ENCODE data around the gene DCTD. TPM values are rescaled to one million over a fixed set of nuclear protein-coding genes. Genes with fewer than 3 reads are reported as not detected.

The DCTD gene
- total and polyA plus RNA-seq, 5 donors from 2014 or later = 57.5 to 104 (median 85.8) TPM

- no peak for ATAC-seq (ENCODE audit: low read depth in 2 of 2)
Observed at GRCh38 chr4:182937268-182938204, 20.4 kb upstream of the DCTD start.

GRCh38 chr4:182932651-182933050, 15.5 kb upstream of the DCTD start:
- no peak overlapping the region for H3K27ac ChIP-seq (ENCODE audit: insufficient read depth, low read length, poor library complexity, severe bottlenecking)
- H3K36me3 ChIP-seq (ENCODE audit: control insufficient read depth, insufficient read depth, low read length) = no peaks in the 10 kb centered on the region
- Mint-ChIP-seq H3K4me1 (peaks cover 0 to 3% (median 0%) of the 10 kb centered on the region in 4 donors), H3K27me3 (peaks cover 17% of the 10 kb centered on the region), H3K27ac (no peak overlapping the region), H3K9me3 (no peaks in the 10 kb centered on the region), H3K36me3 (no peaks in the 10 kb centered on the region), H3K4me3 (no peak overlapping the region)
- DNase-seq = no peak
- H3K27me3 ChIP-seq (ENCODE audit: control insufficient read depth, insufficient read depth, low read length) = peaks cover 9% of the 10 kb centered on the region
- no peak overlapping the region for H3K4me3 ChIP-seq (ENCODE audit: low read depth, low read length)
- no peaks in the 10 kb centered on the region for H3K9me3 ChIP-seq (ENCODE audit: control insufficient read depth in 2 of 2, low read length in 2 of 2)
- no peak for ATAC-seq (ENCODE audit: low read depth in 2 of 2)
- no peaks in the 10 kb centered on the region for H3K4me1 ChIP-seq (ENCODE audit: control insufficient read depth, insufficient read depth, low read length, poor library complexity, severe bottlenecking)

More at GRCh38 chr4:182937268-182938204, 20.4 kb upstream of the DCTD start:
- Mint-ChIP-seq H3K36me3 (no peaks in the 10 kb centered on the region), H3K9me3 (peaks cover 0 to 2% (median 0%) of the 10 kb centered on the region in 7 donors), H3K4me3 (no peak overlapping the region), H3K4me1 (peaks cover 0 to 8% (median 2%) of the 10 kb centered on the region in 4 donors), H3K27me3 (peaks cover 10% of the 10 kb centered on the region), H3K27ac (peak overlapping the region in 2 of 3 donors; percentile 31 to 40)
- Histone ChIP-seq H3K9me3 (ENCODE audit: control insufficient read depth in 2 of 2, low read length in 2 of 2) (no peaks in the 10 kb centered on the region), H3K27ac (ENCODE audit: insufficient read depth, low read length, poor library complexity, severe bottlenecking) (no peak overlapping the region), H3K4me3 (ENCODE audit: low read depth, low read length) (no peak overlapping the region), H3K4me1 (ENCODE audit: control insufficient read depth, insufficient read depth, low read length, poor library complexity, severe bottlenecking) (no peaks in the 10 kb centered on the region), H3K36me3 (ENCODE audit: control insufficient read depth, insufficient read depth, low read length) (no peaks in the 10 kb centered on the region), H3K27me3 (ENCODE audit: control insufficient read depth, insufficient read depth, low read length) (peaks cover 9% of the 10 kb centered on the region)
- no peak for DNase-seq

- no peaks in the 10 kb centered on the region for H3K36me3 ChIP-seq (ENCODE audit: control insufficient read depth, insufficient read depth, low read length)
- no peak for DNase-seq
- Mint-ChIP-seq H3K27ac (no peak overlapping the region), H3K4me3 (no peak overlapping the region), H3K27me3 (peaks cover 18% of the 10 kb centered on the region), H3K4me1 (no peaks in the 10 kb centered on the region), H3K36me3 (no peaks in the 10 kb centered on the region), H3K9me3 (no peaks in the 10 kb centered on the region)
- peaks cover 9% of the 10 kb centered on the region for H3K27me3 ChIP-seq (ENCODE audit: control insufficient read depth, insufficient read depth, low read length)
- no peak overlapping the region for H3K4me3 ChIP-seq (ENCODE audit: low read depth, low read length)
- no peak overlapping the region for H3K27ac ChIP-seq (ENCODE audit: insufficient read depth, low read length, poor library complexity, severe bottlenecking)
- H3K9me3 ChIP-seq (ENCODE audit: control insufficient read depth in 2 of 2, low read length in 2 of 2) = no peaks in the 10 kb centered on the region
- H3K4me1 ChIP-seq (ENCODE audit: control insufficient read depth, insufficient read depth, low read length, poor library complexity, severe bottlenecking) = no peaks in the 10 kb centered on the region
- ATAC-seq (ENCODE audit: low read depth in 2 of 2) = no peak
Observed at GRCh38 chr4:182931691-182932345, 14.6 kb upstream of the DCTD start.

- Mint-ChIP-seq H3K27me3 (peaks cover 18% of the 10 kb centered on the region), H3K4me1 (no peaks in the 10 kb centered on the region), H3K36me3 (no peaks in the 10 kb centered on the region), H3K27ac (no peak overlapping the region), H3K4me3 (no peak overlapping the region), H3K9me3 (no peaks in the 10 kb centered on the region)
- ATAC-seq (ENCODE audit: low read depth in 2 of 2) (no peak), DNase-seq (no peak)
- Histone ChIP-seq H3K9me3 (ENCODE audit: control insufficient read depth in 2 of 2, low read length in 2 of 2) (no peaks in the 10 kb centered on the region), H3K4me1 (ENCODE audit: control insufficient read depth, insufficient read depth, low read length, poor library complexity, severe bottlenecking) (no peaks in the 10 kb centered on the region), H3K27me3 (ENCODE audit: control insufficient read depth, insufficient read depth, low read length) (peaks cover 8% of the 10 kb centered on the region), H3K36me3 (ENCODE audit: control insufficient read depth, insufficient read depth, low read length) (no peaks in the 10 kb centered on the region), H3K4me3 (ENCODE audit: low read depth, low read length) (no peak overlapping the region), H3K27ac (ENCODE audit: insufficient read depth, low read length, poor library complexity, severe bottlenecking) (no peak overlapping the region)
Observed at GRCh38 chr4:182930889-182931288, 13.7 kb upstream of the DCTD start.

- Mint-ChIP-seq H3K9me3 (no peaks in the 10 kb centered on the region), H3K4me1 (no peaks in the 10 kb centered on the region), H3K4me3 (no peak overlapping the region), H3K27me3 (peaks cover 18% of the 10 kb centered on the region), H3K36me3 (no peaks in the 10 kb centered on the region), H3K27ac (no peak overlapping the region)
- no peaks in the 10 kb centered on the region for H3K4me1 ChIP-seq (ENCODE audit: control insufficient read depth, insufficient read depth, low read length, poor library complexity, severe bottlenecking)
- H3K27me3 ChIP-seq (ENCODE audit: control insufficient read depth, insufficient read depth, low read length) = peaks cover 8% of the 10 kb centered on the region
- no peak overlapping the region for H3K27ac ChIP-seq (ENCODE audit: insufficient read depth, low read length, poor library complexity, severe bottlenecking)
- no peak for DNase-seq
- no peaks in the 10 kb centered on the region for H3K9me3 ChIP-seq (ENCODE audit: control insufficient read depth in 2 of 2, low read length in 2 of 2)
- ATAC-seq (ENCODE audit: low read depth in 2 of 2) = no peak
- H3K4me3 ChIP-seq (ENCODE audit: low read depth, low read length) = no peak overlapping the region
- no peaks in the 10 kb centered on the region for H3K36me3 ChIP-seq (ENCODE audit: control insufficient read depth, insufficient read depth, low read length)
Observed at GRCh38 chr4:182929296-182929695, 12.1 kb upstream of the DCTD start.

GRCh38 chr4:182928061-182928460, 10.9 kb upstream of the DCTD start:
- Mint-ChIP-seq H3K4me1 (no peaks in the 10 kb centered on the region), H3K9me3 (no peaks in the 10 kb centered on the region), H3K27me3 (peaks cover 18% of the 10 kb centered on the region), H3K27ac (no peak overlapping the region), H3K4me3 (no peak overlapping the region), H3K36me3 (no peaks in the 10 kb centered on the region)
- Histone ChIP-seq H3K36me3 (ENCODE audit: control insufficient read depth, insufficient read depth, low read length) (no peaks in the 10 kb centered on the region), H3K4me3 (ENCODE audit: low read depth, low read length) (no peak overlapping the region), H3K27ac (ENCODE audit: insufficient read depth, low read length, poor library complexity, severe bottlenecking) (no peak overlapping the region), H3K27me3 (ENCODE audit: control insufficient read depth, insufficient read depth, low read length) (peaks cover 6% of the 10 kb centered on the region), H3K4me1 (ENCODE audit: control insufficient read depth, insufficient read depth, low read length, poor library complexity, severe bottlenecking) (no peaks in the 10 kb centered on the region), H3K9me3 (ENCODE audit: control insufficient read depth in 2 of 2, low read length in 2 of 2) (no peaks in the 10 kb centered on the region)
- no peak for DNase-seq
- no peak for ATAC-seq (ENCODE audit: low read depth in 2 of 2)

- H3K36me3 Mint-ChIP-seq = no peaks in the 10 kb centered on the region
- no peaks in the 10 kb centered on the region for H3K9me3 ChIP-seq (ENCODE audit: control insufficient read depth in 2 of 2, low read length in 2 of 2)
Observed at GRCh38 chr4:182927505-182927904, 10.3 kb upstream of the DCTD start.

More at GRCh38 chr4:182927505-182927904, 10.3 kb upstream of the DCTD start:
- ATAC-seq (ENCODE audit: low read depth in 2 of 2) (no peak), DNase-seq (no peak)
- H3K4me3 ChIP-seq (ENCODE audit: low read depth, low read length) = no peak overlapping the region
- Mint-ChIP-seq H3K4me3 (no peak overlapping the region), H3K4me1 (no peaks in the 10 kb centered on the region), H3K27ac (no peak overlapping the region), H3K9me3 (no peaks in the 10 kb centered on the region), H3K27me3 (peaks cover 18% of the 10 kb centered on the region)
- H3K36me3 ChIP-seq (ENCODE audit: control insufficient read depth, insufficient read depth, low read length) = no peaks in the 10 kb centered on the region
- no peaks in the 10 kb centered on the region for H3K4me1 ChIP-seq (ENCODE audit: control insufficient read depth, insufficient read depth, low read length, poor library complexity, severe bottlenecking)
- peaks cover 5% of the 10 kb centered on the region for H3K27me3 ChIP-seq (ENCODE audit: control insufficient read depth, insufficient read depth, low read length)
- no peak overlapping the region for H3K27ac ChIP-seq (ENCODE audit: insufficient read depth, low read length, poor library complexity, severe bottlenecking)

All from CD4-positive, CD25-positive, alpha-beta regulatory T cell (primary cell).